SK-N-SH treated with all-trans-retinoic acid at 6 μM for 48 hours (cell line): ENCODE measurements around the gene LRP3.

ENCODE experiments used
- TOX ChIP-seq: fragments of 250-450 bp; sonication (Bioruptor Pico); IDR thresholded peaks from 2 replicates; pipeline ENCODE4 v1.8.0; 2021; ENCODE audit warnings: mild to moderate bottlenecking, moderate library complexity, borderline replicate concordance
- TF ChIP-seq, protein P1 (sequence below): fragments of 250-450 bp; sonication (Bioruptor Pico); IDR thresholded peaks from 2 replicates; pipeline ENCODE4 v1.5.1; 2020; ENCODE audit warnings: low read depth, mild to moderate bottlenecking, moderate library complexity
- TF ChIP-seq, protein P2 (sequence below): fragments of 250-450 bp; sonication (Bioruptor Pico); IDR thresholded peaks from 2 replicates; pipeline ENCODE4 v1.5.1; 2021; ENCODE audit warnings: mild to moderate bottlenecking, moderate library complexity

DNA sequence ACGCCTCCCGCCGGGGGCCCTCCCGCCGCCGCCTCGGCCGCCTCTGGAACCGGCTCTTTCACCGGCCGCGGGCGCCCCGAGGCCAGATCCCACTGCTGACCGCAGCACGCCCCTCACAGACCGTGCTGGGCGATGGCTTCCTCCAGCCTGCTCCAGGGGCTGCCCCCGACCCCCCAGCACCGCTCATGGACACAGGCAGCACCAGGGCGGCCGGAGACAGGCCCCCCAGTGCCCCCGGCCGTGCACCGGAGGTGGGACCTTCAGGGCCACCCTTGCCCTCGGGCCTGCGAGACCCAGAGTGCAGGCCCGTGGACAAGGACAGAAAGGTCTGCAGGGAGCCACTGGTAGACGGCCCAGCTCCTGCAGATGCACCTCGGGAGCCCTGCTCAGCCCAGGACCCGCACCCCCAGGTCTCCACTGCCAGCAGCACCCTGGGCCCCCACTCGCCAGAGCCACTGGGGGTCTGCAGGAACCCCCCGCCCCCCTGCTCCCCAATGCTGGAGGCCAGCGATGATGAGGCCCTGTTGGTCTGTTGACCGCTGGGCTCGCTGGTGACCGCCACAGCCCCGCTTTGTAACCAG lies 13.0 kb downstream of the LRP3 start:
- TF ChIP-seq, protein P1, sequence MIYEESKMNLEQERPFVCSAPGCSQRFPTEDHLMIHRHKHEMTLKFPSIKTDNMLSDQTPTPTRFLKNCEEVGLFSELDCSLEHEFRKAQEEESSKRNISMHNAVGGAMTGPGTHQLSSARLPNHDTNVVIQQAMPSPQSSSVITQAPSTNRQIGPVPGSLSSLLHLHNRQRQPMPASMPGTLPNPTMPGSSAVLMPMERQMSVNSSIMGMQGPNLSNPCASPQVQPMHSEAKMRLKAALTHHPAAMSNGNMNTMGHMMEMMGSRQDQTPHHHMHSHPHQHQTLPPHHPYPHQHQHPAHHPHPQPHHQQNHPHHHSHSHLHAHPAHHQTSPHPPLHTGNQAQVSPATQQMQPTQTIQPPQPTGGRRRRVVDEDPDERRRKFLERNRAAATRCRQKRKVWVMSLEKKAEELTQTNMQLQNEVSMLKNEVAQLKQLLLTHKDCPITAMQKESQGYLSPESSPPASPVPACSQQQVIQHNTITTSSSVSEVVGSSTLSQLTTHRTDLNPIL (CRISPR knock-in tag): no peak
- TF ChIP-seq, protein P2, sequence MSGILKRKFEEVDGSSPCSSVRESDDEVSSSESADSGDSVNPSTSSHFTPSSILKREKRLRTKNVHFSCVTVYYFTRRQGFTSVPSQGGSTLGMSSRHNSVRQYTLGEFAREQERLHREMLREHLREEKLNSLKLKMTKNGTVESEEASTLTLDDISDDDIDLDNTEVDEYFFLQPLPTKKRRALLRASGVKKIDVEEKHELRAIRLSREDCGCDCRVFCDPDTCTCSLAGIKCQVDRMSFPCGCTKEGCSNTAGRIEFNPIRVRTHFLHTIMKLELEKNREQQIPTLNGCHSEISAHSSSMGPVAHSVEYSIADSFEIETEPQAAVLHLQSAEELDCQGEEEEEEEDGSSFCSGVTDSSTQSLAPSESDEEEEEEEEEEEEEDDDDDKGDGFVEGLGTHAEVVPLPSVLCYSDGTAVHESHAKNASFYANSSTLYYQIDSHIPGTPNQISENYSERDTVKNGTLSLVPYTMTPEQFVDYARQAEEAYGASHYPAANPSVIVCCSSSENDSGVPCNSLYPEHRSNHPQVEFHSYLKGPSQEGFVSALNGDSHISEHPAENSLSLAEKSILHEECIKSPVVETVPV: no peak
- TF ChIP-seq TOX (CRISPR knock-in tag): no peak
